GM12872 (cell line): ENCODE data around the gene CTPS1.

ENCODE experiments used
- CTCF ChIP-seq: IDR thresholded peaks from 3 replicates; pipeline ENCODE4 v1.5.1; 2011; ENCODE audit warnings: low read depth, mild to moderate bottlenecking, low read length, moderate library complexity; ENCODE audit not compliant: insufficient read depth

The CTPS1 gene

GRCh38 chr1:41028034-41028642, 48.6 kb downstream of the CTPS1 start:
- no peak for TF ChIP-seq CTCF

- TF ChIP-seq CTCF, result no peak
Measured at GRCh38 chr1:41030872-41031616, 51.5 kb downstream of the CTPS1 start.

- TF ChIP-seq CTCF, result no peak
Measured at GRCh38 chr1:41032147-41032546, 52.7 kb downstream of the CTPS1 start.

- TF ChIP-seq CTCF, result no peak
Measured at GRCh38 chr1:41033272-41033671, 53.8 kb downstream of the CTPS1 start.

GRCh38 chr1:41037116-41037903, 57.8 kb downstream of the CTPS1 start:
- TF ChIP-seq CTCF, result no peak

- TF ChIP-seq CTCF, result no peak
Measured at GRCh38 chr1:41038110-41038509, 58.6 kb downstream of the CTPS1 start.

GRCh38 chr1:41041614-41042270, 62.2 kb downstream of the CTPS1 start:
- TF ChIP-seq CTCF, result no peak
